ENCODE results near the gene PZP. TPM values are rescaled to one million over a fixed set of nuclear protein-coding genes. Genes with fewer than 3 reads are reported as not detected.

The PZP gene
- total and polyA plus RNA-seq, 4 donors = 0.29 to 0.87 TPM; not detected in 2

DNA sequence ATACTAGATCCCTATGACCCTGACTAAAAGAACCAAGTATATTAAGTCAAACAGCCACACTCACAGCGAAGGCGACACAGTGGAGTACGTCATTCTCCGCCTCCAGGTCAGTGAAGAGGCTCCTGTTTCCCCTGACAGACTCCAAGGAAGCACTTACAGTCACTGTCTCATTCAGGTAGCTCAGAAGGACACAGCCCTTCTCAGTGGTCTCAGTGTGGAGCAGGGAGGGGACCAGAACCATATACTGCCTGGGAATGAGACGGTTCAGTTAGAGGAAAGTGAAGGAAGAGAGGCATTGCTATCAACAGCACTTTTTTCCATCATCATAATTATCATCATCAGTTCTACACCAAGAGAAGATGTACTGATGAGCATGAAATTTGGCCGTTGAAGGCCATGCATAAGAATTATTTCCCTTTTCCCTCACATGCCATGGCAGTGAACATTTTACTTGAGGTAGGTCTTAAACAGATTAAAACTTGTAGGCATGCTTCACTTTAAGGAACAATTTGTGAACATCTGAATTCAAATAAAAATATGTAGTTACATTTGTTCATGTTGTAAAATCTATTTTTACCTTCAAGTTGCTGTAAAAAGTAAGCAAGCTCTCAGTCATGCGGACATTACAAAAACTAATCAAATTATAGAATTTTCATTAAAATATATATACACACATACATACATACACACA is 94.8 kb downstream of the PZP start:
- DNase-seq = no peak
- 72 to 80% methylated on average over 7 of the region's 7 CpGs for WGBS, 2 donors
- Histone ChIP-seq H3K27ac (ENCODE audit: low read depth in 1 of 2, low read length in 2 of 2) (peak overlapping the region in 1 of 2 donors; percentile 59), H3K4me1 (ENCODE audit: control insufficient read depth in 1 of 2, insufficient read depth in 2 of 2, low read length in 2 of 2) (peaks cover 0 to 4% of the 10 kb centered on the region in 2 donors), H3K27me3 (ENCODE audit: control insufficient read depth in 1 of 2, insufficient read depth in 2 of 2, low read length in 1 of 2) (no peaks in the 10 kb centered on the region), H3K9me3 (ENCODE audit: control insufficient read depth, low read length) (no peaks in the 10 kb centered on the region), H3K4me3 (ENCODE audit: low read length in 2 of 2) (peak overlapping the region; percentile 80 to 93), H3K36me3 (ENCODE audit: control insufficient read depth in 1 of 2, insufficient read depth in 2 of 2, low read length in 1 of 2) (peaks cover 13 to 14% of the 10 kb centered on the region in 2 donors)
- ATAC-seq (ENCODE audit: low FRiP score) = no peak
- intact Hi-C loops (cut with DNase I) = loop anchor here (5.0 to 10.0 kb wide), 3 partner anchors 41 to 131 kb away; no protein-coding TSS in a partner anchor

DNA sequence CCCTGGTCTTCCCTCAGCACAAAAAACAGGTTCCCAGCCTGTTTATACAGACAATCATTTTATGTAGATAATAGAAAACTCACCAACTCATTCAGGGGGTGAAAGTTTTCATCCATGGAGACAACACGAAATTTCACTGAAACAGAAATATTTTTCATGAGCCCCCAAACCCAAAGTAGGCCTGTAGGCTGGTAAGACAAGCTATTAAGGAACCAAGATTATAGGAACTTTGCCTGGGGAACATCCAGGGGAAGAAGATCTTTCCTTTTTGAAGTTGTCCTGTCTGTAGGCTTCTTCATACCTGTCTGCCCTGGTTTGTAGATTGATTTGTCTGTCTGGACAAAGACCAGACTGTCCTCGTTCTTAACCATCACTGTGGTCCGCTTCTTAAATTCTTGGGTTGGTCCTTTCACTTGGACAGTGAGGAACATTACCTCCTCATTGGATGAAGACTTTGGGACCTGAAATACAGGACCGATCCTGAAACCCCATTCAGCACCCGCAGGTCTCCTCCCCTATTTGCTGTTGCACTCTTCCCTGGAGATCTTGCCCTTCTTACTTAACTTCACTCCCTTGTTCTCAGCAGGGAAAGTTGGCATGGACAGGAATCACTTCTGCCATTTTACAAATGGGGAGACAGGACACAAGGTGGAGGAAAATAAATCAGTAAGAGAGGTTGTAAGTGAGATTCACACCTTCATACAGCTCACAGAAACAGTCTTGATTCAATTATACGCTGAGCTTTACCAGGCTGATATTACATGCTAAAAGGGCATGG is 95.9 kb downstream of the PZP start:
- no peaks in the 10 kb centered on the region for H3K27me3 ChIP-seq (ENCODE audit: control insufficient read depth in 1 of 2, insufficient read depth in 2 of 2, low read length in 1 of 2)
- peak overlapping the region in 1 of 2 donors; percentile 14 for H3K4me3 ChIP-seq (ENCODE audit: low read length in 2 of 2)
- no peak overlapping the region for H3K27ac ChIP-seq (ENCODE audit: low read depth in 1 of 2, low read length in 2 of 2)
- 92 to 93% methylated on average over 6 of the region's 6 CpGs for WGBS, 2 donors
- intact Hi-C loops (cut with DNase I) = loop anchor here (5.0 to 10.0 kb wide), 3 partner anchors 40 to 133 kb away; no protein-coding TSS in a partner anchor
- ATAC-seq (ENCODE audit: low FRiP score) = no peak
- DNase-seq = no peak
- no peaks in the 10 kb centered on the region for H3K4me1 ChIP-seq (ENCODE audit: control insufficient read depth in 1 of 2, insufficient read depth in 2 of 2, low read length in 2 of 2)
- peaks cover 16 to 17% of the 10 kb centered on the region in 2 donors for H3K36me3 ChIP-seq (ENCODE audit: control insufficient read depth in 1 of 2, insufficient read depth in 2 of 2, low read length in 1 of 2)
- H3K9me3 ChIP-seq (ENCODE audit: control insufficient read depth, low read length) = no peaks in the 10 kb centered on the region

DNA sequence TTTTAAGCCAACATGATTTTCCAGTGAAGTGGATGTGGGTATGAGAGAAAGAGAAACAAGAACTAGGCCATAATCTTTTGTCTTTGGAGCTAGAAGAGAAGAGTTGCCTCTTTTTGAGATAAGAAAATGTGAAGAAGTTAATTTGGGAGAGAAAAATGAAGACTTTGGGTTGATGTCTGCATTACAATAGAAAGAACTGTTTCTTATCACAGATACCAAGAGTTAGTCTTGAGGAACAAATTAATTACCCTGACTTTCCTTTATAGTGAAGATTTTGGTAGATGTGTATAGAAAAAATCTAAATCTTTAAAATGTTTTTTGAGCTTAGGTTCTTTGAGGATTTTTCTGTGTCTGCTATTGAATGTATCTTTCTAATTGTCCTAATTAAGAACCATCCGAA is 96.7 kb downstream of the PZP start:
- H3K27ac ChIP-seq (ENCODE audit: low read depth in 1 of 2, low read length in 2 of 2) = no peak overlapping the region
- DNase-seq = no peak
- 90 to 92% methylated on average over 1 of the region's 1 CpG for WGBS, 2 donors
- H3K36me3 ChIP-seq (ENCODE audit: control insufficient read depth in 1 of 2, insufficient read depth in 2 of 2, low read length in 1 of 2) = peaks cover 19 to 21% of the 10 kb centered on the region in 2 donors
- H3K4me3 ChIP-seq (ENCODE audit: low read length in 2 of 2) = peak overlapping the region in 1 of 2 donors; percentile 14
- ATAC-seq (ENCODE audit: low FRiP score) = no peak
- H3K27me3 ChIP-seq (ENCODE audit: control insufficient read depth in 1 of 2, insufficient read depth in 2 of 2, low read length in 1 of 2) = no peaks in the 10 kb centered on the region
- no peaks in the 10 kb centered on the region for H3K4me1 ChIP-seq (ENCODE audit: control insufficient read depth in 1 of 2, insufficient read depth in 2 of 2, low read length in 2 of 2)
- intact Hi-C loops (cut with DNase I) = loop anchor here (5.0 to 10.0 kb wide), 3 partner anchors 39 to 133 kb away; no protein-coding TSS in a partner anchor
- no peaks in the 10 kb centered on the region for H3K9me3 ChIP-seq (ENCODE audit: control insufficient read depth, low read length)

DNA sequence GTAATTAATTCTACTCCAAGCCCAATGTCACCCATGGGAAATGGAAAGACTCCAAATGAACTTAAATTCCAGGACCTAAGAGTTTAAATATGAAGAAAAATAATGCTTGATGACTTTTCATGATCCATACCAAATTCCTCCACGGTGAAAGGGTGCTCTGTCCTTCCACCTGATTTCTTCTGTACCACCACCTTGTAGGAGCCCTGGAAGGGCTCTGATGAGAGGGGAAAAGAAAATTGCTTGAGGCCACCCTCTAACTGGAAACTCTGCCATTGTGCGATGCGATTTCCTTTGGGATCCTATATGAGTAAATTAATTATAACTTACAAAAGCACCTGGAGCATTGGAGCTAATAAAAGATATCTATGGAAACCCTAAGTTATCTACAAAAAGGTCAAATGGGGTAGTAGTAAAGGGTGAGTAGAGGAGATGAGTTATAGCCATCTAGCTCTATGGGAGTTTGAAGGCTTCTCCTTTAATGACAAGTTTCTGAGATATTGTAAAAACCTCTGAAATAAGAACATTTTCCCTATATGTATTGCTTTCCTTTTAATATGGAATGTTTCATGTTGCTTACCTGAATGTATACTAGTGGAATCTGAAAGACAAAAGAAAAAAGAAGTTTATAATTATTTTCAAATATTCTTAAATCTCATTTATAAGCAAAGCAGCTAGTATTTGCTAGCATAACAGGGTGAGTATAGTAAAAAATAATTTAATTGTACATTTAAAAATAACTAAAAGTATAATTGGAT is 98.3 kb downstream of the PZP start:
- DNase-seq (no peak), ATAC-seq (ENCODE audit: low FRiP score) (no peak)
- WGBS, 2 donors = 94% methylated on average over 3 of the region's 3 CpGs
- H3K27me3 ChIP-seq (ENCODE audit: control insufficient read depth in 1 of 2, insufficient read depth in 2 of 2, low read length in 1 of 2) = no peaks in the 10 kb centered on the region
- H3K9me3 ChIP-seq (ENCODE audit: control insufficient read depth, low read length) = no peaks in the 10 kb centered on the region
- intact Hi-C loops (cut with DNase I) = loop anchor here (5.0 to 10.0 kb wide), 3 partner anchors 38 to 135 kb away; no protein-coding TSS in a partner anchor
- peaks cover 20 to 21% of the 10 kb centered on the region in 2 donors for H3K36me3 ChIP-seq (ENCODE audit: control insufficient read depth in 1 of 2, insufficient read depth in 2 of 2, low read length in 1 of 2)
- H3K4me1 ChIP-seq (ENCODE audit: control insufficient read depth in 1 of 2, insufficient read depth in 2 of 2, low read length in 2 of 2) = no peaks in the 10 kb centered on the region
- no peak overlapping the region for H3K27ac ChIP-seq (ENCODE audit: low read depth in 1 of 2, low read length in 2 of 2)
- no peak overlapping the region for H3K4me3 ChIP-seq (ENCODE audit: low read length in 2 of 2)

DNA sequence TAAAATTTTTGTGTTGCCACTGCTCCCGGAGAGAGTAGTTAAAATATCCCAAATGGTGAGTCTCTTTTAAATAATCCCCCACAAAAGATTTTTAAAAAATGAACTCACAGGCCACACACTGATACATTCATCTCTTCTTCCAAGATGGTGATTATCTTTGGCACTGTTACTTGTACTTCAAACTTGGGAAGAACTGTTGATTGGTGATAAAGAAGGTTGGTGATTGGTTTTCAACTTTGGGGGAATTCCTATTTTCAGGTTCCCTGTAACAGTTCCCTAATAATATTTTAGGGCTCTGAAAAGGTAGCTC is 99.0 kb downstream of the PZP start:
- 79 to 80% methylated on average over 1 of the region's 1 CpG for WGBS, 2 donors
- no peaks in the 10 kb centered on the region for H3K27me3 ChIP-seq (ENCODE audit: control insufficient read depth in 1 of 2, insufficient read depth in 2 of 2, low read length in 1 of 2)
- intact Hi-C loops (cut with DNase I) = no loop called here
- H3K4me1 ChIP-seq (ENCODE audit: control insufficient read depth in 1 of 2, insufficient read depth in 2 of 2, low read length in 2 of 2) = no peaks in the 10 kb centered on the region
- peaks cover 21% of the 10 kb centered on the region in 2 donors for H3K36me3 ChIP-seq (ENCODE audit: control insufficient read depth in 1 of 2, insufficient read depth in 2 of 2, low read length in 1 of 2)
- H3K4me3 ChIP-seq (ENCODE audit: low read length in 2 of 2) = no peak overlapping the region
- no peaks in the 10 kb centered on the region for H3K9me3 ChIP-seq (ENCODE audit: control insufficient read depth, low read length)
- DNase-seq = no peak
- no peak overlapping the region for H3K27ac ChIP-seq (ENCODE audit: low read depth in 1 of 2, low read length in 2 of 2)
- no peak for ATAC-seq (ENCODE audit: low FRiP score)

DNA sequence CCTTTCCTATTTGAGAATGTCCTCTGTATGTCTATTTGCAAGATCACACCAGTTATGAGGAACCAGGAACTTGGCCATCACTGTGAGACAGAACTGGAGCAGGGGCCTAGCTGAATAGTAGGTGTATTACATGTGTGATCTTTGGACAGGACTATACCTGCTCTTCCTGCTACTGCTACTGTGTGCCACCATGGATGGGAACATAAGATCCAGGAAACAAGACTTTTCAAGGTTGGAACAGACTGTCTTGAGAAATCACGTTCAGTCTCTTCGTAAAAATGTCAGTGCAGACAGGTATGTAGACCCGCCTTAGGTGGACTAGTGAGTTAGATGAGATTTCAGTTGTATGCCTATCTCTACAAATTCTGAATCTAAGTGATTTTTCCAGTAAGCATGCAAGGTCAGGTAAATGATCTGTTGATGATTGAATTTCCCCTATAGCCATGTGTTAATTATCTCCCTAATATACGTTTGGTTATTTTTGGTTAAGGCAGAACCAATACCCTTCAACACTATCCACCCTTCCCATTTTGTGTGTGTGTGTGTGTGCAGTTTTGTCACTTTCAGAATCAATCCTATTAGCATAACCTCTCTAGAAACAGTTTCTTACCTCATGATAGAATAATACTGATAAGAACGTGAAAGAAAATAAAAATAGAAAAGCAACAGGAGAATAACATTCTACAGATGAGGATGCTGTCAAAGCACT is 99.5 kb downstream of the PZP start:
- intact Hi-C loops (cut with DNase I) = no loop called here
- WGBS, 2 donors = 68 to 75% methylated on average over 5 of the region's 5 CpGs
- peaks cover 21 to 23% of the 10 kb centered on the region in 2 donors for H3K36me3 ChIP-seq (ENCODE audit: control insufficient read depth in 1 of 2, insufficient read depth in 2 of 2, low read length in 1 of 2)

DNA sequence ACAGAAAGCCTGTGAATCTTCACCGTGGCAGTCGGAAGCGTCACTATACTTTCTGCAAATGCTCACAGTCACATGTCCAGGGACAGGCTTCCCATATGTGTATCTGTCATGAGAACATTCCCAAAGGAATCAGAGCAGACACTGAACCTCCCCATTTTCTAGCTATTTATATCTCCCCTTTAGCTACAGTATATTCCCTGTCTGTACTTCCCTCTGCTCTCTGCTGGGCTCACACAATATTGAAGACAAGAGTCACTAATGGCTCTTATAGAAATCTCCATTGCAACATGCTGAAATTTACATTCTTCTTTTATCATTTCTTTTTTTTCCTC is 100.7 kb downstream of the PZP start:
- no peak for DNase-seq
- WGBS, 2 donors = 83 to 84% methylated on average over 3 of the region's 3 CpGs
- no peak for ATAC-seq (ENCODE audit: low FRiP score)
- H3K27me3 ChIP-seq (ENCODE audit: control insufficient read depth in 1 of 2, insufficient read depth in 2 of 2, low read length in 1 of 2) = no peaks in the 10 kb centered on the region
- intact Hi-C loops (cut with DNase I) = no loop called here
- no peak overlapping the region for H3K27ac ChIP-seq (ENCODE audit: low read depth in 1 of 2, low read length in 2 of 2)
- peaks cover 18 to 22% of the 10 kb centered on the region in 2 donors for H3K36me3 ChIP-seq (ENCODE audit: control insufficient read depth in 1 of 2, insufficient read depth in 2 of 2, low read length in 1 of 2)
- no peaks in the 10 kb centered on the region for H3K9me3 ChIP-seq (ENCODE audit: control insufficient read depth, low read length)
- H3K4me3 ChIP-seq (ENCODE audit: low read length in 2 of 2) = no peak overlapping the region
- H3K4me1 ChIP-seq (ENCODE audit: control insufficient read depth in 1 of 2, insufficient read depth in 2 of 2, low read length in 2 of 2) = no peaks in the 10 kb centered on the region

More for the DNA sequence above, 99.5 kb downstream of the PZP start:
- H3K27ac ChIP-seq (ENCODE audit: low read depth in 1 of 2, low read length in 2 of 2) = peak overlapping the region in 1 of 2 donors; percentile 17
- no peaks in the 10 kb centered on the region for H3K27me3 ChIP-seq (ENCODE audit: control insufficient read depth in 1 of 2, insufficient read depth in 2 of 2, low read length in 1 of 2)
- ATAC-seq (ENCODE audit: low FRiP score) (no peak), DNase-seq (no peak)
- no peaks in the 10 kb centered on the region for H3K4me1 ChIP-seq (ENCODE audit: control insufficient read depth in 1 of 2, insufficient read depth in 2 of 2, low read length in 2 of 2)
- no peak overlapping the region for H3K4me3 ChIP-seq (ENCODE audit: low read length in 2 of 2)
- H3K9me3 ChIP-seq (ENCODE audit: control insufficient read depth, low read length) = no peaks in the 10 kb centered on the region
